GM10847 (cell line): ENCODE data around the gene RAET1E.

Experiments used
- POLR2A ChIP-seq: IDR thresholded peaks from 2 replicates; pipeline ENCODE4 v1.6.1; 2011; ENCODE audit not compliant: insufficient read length; ENCODE audit errors: extremely low read depth

RAET1E gene

DNA sequence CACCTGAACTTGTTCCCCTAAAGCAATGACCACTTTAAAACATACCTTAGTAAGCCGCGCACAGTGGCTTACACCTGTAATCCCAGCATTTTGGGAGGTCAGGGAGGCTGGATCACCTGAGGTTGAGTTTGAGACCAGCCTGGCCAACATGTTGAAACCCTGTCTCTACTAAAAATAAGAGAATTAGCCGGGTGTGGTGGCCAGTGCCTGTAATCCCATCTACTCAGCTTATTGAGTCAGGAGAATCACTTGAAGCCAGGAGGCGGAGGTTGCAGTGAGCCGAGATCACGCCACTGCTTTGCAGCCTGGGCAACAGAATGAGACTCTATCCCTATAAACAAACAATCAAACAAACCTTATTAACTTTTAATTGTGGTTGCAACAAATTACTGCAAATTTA lies 1.6 kb upstream of the RAET1E start:
- TF ChIP-seq POLR2A, result no peak

DNA sequence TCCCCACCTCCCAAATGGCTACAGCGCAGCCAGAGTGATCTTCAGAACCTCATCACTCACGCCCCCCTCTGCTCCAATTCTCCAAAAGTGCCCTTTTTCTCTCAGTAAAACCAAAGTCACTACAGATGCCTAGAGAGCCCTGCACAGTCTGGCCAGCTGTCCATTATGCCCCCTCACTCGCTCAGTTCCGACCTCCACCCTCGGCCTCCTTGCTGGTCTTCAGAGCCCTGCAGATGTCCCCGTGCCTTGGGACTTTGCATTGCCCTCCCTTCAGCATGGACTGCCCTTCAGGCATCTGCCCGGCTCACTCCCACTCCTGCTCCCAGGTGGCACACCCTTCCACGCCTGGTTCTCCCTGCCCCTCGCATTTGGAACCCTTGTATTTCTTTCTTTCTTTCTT lies 1.1 kb upstream of the RAET1E start:
- no peak for TF ChIP-seq POLR2A

DNA sequence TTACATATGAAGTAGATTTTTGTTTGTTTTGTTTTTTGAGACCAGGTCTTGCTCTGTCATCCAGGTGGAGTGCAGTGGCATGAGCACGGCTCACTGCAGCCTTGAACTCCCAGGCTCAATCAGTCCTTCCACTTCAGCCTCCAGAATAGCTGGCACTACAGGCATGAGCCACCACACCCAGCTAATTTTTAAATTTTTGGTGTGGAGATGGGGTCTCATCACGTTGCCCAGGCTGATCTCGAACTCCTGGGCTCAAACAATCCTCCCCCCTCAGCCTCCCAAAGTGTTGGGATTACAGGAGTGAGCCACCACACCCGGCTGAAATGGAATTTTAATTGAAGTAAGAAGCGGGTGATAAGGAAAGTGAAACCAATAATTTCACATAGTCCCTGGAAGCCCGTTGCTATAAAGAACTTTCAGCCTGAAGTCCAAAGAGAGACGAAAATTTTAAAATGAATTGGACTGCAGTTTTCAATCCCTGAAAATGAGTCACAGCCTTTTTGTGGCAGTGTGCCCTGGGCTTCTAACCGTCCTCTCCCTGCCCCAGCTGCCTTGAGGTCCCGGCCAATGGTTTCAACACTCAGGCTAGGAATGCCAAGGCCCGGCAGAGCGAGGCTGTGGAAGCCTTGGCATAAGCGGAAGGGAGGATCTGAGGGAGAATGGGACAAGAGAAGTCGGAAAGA lies 757 bp downstream of the RAET1E start:
- no peak for TF ChIP-seq POLR2A

DNA sequence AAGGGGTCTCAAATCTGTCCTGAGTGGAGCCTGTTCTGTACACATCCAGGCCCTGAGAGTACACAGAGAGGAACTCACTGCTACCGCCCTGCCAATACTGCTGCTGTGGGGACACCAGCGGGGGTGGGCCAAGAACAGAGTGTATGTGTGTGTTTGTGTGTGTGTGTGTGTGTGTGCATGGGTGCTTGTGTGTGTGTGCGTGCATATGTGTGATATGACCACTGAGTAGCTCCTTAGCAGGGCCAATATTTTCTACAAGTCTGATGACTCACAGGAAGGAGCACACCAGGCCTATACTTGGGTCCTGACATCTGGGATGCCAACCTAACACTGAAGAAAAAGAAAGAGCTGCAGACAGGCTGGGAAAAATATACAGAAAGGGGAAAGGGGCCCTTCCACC lies 1.4 kb downstream of the RAET1E start:
- TF ChIP-seq POLR2A, result no peak

DNA sequence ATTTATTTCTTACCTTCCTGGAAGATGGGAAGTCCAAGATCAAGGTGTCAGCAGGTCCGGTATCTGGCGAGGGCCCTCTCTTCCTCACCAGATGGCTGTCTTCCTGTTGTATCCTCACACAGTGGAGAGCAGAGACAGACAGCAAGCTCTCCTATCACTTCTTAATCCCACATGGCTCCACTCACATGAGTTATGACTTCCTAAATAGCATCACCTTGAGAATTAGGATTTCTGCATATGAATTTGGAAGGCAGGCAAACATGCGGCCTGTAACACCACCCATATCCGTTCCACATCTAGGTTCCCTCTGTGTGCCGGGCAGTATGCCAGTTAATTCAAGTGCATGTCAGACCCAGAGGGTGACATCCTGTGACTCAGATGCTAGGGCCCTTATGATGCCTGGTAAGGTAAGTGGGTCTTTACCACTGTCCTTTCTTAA lies 2.1 kb downstream of the RAET1E start:
- no peak for TF ChIP-seq POLR2A

DNA sequence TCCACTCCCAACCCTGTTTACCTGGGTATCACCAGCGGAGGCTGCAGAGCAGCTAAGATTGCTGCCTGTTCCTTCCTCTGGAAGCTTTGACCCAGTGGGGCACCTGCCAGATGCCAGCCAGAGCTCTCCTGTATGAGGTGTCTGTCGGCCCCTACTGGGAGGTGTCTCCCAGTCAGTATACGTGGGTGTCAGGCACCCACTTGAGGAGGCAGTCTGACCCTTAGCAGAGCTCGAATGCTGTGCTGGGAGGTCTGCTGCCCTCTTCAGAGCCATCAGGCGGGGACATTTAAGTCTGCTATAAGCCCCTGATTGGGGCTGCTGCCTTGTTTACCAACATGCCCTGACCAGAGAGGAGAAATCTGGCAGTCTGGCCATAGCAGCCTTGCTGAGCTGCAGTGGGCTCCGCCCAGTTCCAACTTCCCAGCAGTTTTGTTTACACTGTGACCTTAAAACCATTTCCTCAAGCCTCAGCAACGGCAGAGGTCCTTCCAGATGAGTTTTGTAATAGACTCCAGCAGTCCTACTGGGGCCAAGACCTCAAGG lies 2.8 kb downstream of the RAET1E start:
- TF ChIP-seq POLR2A, result no peak

DNA sequence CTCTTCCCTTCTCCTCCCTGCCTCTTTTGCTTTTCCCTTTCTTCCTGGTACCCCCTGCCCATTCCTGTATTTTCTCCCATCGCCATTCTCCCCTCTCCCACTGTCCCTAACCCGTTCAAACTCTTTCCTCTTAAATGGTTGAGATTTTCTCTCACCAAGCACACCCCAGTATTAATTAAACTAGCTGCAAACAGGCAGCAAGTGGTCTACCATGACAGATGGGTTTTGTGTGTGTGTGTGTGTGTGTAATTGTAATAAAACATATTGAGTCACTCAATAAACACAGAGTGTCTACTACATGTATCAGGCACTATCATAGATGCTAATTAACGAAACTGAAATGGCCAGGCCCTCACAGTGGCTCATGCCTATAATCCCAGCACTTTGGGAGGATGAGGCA lies 6.7 kb downstream of the RAET1E start:
- no peak for TF ChIP-seq POLR2A

DNA sequence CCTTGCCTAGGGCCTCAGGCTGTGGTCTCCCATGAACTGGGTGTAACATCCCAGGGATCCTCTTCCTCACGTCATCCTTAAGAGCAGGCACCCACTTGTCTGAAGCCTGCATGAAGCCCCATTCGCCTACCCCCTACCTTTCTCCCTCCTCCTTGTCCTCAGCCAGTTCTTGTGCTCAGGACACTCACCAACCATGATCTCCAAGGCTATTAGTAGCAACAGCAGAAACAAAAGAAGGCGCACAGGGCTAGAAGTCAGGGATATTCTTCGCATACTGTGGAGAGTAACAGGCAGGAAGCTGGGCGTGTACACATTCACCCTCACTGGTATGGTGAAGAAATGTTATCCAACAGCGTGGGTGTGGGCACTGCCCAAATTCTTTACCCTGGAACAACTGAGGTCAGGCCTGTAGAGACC lies 7.3 kb downstream of the RAET1E start:
- no peak for TF ChIP-seq POLR2A

DNA sequence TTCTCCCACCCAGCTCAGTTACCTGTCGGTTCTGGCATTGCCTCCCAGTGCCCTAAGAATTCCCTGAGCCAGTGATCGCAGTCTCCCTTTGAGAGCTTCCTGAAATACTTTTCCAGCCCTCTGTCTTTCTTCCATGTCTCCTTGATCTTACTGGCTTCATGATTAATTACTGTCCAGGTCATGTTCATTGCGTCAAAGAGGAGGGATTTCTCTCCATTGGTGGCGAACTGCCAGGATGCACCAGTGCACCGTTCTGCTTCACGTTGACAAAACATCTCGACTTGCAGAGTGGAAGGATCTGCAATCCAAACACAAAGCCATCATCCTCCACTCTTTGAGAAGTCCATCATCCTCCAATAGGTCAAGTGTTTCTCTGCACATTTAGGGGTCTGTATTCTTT lies 8.6 kb downstream of the RAET1E start:
- no peak for TF ChIP-seq POLR2A

DNA sequence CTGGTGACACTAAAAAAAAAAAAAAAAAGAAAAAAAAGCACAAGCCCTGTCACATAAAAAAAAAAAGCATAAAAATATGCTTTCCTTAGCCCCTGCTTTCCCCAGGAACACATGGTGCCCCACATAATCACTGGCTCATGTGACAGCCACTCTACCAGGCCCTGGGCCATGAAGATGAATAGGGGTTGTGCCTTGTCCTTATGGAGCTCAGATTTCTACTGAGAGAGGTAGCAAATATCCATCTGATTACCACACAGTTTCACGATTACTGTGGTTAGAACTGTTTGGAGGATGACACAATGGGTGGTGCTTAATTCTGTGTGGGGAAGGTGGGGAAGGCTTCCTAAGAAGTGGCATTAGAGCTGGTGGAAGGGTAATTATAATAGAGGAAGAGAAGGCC lies 9.3 kb downstream of the RAET1E start:
- TF ChIP-seq POLR2A, result no peak

DNA sequence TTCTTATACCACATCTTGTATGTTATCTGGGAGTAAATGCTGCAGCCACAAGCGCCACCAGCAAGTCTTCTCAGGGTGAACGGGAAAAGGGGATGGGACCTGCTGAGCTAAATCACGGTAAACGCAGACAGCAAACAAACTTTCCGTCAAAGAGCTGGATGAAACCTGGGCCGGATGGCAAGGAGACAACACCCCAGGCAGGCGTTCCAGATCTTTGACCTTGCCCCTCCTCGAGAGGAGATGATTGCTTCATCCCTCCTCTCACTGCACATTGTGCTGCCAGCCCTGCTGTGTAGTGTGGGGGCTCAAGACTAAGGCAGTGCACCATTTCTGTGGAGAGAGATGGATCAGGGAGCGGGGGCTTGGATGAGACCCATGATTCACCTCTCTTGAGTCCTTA lies 9.8 kb downstream of the RAET1E start:
- no peak for TF ChIP-seq POLR2A

DNA sequence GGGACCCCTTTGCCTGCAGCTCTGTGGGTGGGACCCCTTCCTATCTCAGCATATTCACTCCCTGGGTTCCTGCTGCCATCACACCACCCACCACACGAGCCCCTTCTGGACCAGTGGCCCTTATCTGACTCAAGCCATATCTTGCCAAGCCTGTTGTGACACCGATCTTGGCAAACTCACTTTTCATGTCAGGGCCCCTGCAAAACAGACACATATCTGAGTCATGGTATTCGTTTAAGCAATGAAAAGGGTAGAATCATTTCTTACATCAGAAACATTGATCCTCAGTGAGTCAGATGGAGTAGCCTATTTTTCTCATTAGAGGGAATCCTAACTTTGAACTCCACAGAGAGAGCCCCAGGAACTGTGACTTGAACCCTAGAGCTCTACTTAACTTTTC lies 10.6 kb downstream of the RAET1E start:
- TF ChIP-seq POLR2A, result no peak

DNA sequence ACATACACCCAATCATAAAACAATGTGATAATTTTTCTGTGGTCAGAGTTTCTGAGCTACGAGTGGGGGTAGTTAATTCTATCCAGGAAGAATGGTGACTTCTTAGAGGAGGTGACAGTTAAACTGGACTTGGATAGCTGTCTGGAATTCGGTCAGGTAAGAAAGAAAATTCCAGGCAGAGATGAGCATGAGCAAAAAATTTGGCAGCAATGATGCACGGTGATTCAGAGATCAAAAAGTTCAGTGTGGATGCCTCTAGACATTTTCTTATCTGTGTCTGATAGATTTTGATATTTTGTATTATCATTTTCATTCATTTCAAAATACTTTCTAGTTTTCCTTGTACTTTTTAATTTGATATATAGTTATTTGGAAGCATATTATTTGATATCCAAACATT lies 12.0 kb downstream of the RAET1E start:
- TF ChIP-seq POLR2A, result no peak

DNA sequence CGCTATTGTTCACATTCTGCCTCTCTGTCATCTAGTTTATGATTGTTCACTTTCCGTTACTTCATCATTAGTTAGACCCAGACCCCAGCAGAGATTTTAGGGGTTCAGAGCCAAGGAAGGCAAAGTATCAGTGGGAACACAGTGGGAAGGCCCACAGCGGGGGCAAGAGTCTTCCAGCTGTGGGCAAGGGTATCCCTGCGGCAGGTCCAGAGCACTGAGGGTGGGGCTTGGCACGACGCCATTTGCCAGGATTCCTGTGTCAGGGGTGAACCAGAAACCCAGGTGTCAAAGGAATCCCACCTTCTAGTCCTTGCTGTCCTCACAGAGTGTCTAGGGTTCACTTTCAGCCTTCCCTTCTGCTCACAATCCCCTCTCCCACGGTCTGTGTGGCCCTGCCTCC lies 13.3 kb downstream of the RAET1E start:
- no peak for TF ChIP-seq POLR2A

DNA sequence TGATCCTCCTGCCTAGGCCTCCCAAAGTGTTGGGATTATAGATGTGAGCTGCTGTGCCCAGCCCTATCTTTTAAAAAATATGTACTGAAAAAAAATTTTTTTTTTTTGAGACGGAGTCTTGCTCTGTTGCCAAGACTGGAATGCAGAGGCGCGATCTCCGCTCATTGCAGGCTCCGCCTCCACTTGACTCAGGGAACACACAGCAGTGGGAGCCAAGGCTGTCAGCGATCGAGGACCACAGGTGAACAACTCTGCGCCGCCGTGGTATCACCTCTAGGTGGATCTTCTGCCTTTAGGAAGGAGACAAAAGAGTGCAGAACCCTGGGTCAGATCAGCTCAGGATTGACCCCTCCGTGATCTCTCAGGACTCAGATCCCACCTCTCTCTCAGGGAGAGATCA lies 13.7 kb downstream of the RAET1E start:
- TF ChIP-seq POLR2A, result no peak

DNA sequence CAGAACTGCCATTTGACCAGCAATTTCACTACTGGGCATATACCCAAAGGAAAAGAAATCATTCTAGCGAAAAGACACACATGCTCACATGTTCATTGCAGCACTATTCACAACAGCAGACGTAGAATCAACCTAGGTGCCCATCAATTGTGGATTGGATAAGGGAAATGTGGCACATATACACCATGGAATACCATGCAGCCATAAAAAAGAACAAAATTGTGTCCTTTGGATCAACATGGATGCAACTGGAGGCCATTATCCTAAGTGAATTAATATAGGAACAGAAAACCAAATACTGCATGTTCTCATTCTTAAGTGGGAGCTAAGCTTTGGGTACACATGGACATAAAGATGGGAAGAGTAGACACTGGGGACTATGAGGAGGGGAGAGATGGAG lies 16.1 kb downstream of the RAET1E start:
- TF ChIP-seq POLR2A, result no peak
